ENCODE data around the gene TRPM1. TPM values are rescaled to one million over a fixed set of nuclear protein-coding genes. Genes with fewer than 3 reads are reported as not detected.

TRPM1 gene
- total and polyA plus RNA-seq, 2 donors (not counting 1 experiment from before 2014, with no cell fraction given) = not detected

DNA sequence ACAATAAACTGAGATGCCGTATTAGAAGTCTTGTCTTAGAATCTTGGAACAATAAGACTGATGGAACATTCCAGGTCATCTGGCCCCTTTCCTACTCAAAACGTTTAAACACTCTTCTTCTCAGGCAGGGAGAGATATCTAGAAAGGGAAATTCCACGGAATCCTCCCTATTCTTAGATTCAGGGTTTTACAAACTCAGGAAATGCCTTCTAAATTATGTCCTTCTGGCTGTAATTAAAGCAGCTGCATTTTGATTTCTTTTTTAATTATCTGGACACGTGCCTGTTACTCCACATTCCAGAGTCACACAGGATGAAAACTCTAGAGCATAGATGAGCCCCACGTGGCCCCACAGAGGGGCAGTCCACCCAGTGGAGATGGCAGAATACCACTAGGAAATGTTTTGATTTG is 68.6 kb downstream of the TRPM1 start:
- peaks cover 4% of the 10 kb centered on the region for H3K4me1 ChIP-seq (ENCODE audit: control insufficient read depth, extremely low read depth, insufficient read depth, low read length)
- no peak overlapping the region for H3K27ac ChIP-seq (ENCODE audit: insufficient read depth, low read length)
- H3K36me3 ChIP-seq (ENCODE audit: control insufficient read depth, insufficient read depth, low read length) = no peaks in the 10 kb centered on the region
- no peak overlapping the region for H3K9ac ChIP-seq (ENCODE audit: insufficient read depth, low read length)
- H2AFZ ChIP-seq (ENCODE audit: low read length) = peak overlapping the region; percentile 3
- no peaks in the 10 kb centered on the region for H4K20me1 ChIP-seq (ENCODE audit: control insufficient read depth, extremely low read depth, insufficient read depth, low read length)
- H3K4me3 ChIP-seq (replicated peaks in 1 of 4; ENCODE audit: control extremely low read depth in 1 of 4, insufficient read depth in 1 of 4, low read depth in 3 of 4, low read length in 4 of 4) = no peak overlapping the region
- no peak overlapping the region for H3K4me2 ChIP-seq (ENCODE audit: extremely low read depth, insufficient read depth, low read length)
- no peaks in the 10 kb centered on the region for H3K79me2 ChIP-seq (ENCODE audit: control insufficient read depth, insufficient read depth, low read length)
- H3K27me3 ChIP-seq (ENCODE audit: control insufficient read depth, insufficient read depth, low read length) = no peaks in the 10 kb centered on the region
- TF ChIP-seq, protein P1, sequence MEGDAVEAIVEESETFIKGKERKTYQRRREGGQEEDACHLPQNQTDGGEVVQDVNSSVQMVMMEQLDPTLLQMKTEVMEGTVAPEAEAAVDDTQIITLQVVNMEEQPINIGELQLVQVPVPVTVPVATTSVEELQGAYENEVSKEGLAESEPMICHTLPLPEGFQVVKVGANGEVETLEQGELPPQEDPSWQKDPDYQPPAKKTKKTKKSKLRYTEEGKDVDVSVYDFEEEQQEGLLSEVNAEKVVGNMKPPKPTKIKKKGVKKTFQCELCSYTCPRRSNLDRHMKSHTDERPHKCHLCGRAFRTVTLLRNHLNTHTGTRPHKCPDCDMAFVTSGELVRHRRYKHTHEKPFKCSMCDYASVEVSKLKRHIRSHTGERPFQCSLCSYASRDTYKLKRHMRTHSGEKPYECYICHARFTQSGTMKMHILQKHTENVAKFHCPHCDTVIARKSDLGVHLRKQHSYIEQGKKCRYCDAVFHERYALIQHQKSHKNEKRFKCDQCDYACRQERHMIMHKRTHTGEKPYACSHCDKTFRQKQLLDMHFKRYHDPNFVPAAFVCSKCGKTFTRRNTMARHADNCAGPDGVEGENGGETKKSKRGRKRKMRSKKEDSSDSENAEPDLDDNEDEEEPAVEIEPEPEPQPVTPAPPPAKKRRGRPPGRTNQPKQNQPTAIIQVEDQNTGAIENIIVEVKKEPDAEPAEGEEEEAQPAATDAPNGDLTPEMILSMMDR (conservative IDR thresholded peaks at IDR 0.05 in 1 of 2, IDR thresholded peaks at IDR 0.05 in 1 of 2; ENCODE audit: low read depth in 1 of 2, low read length in 2 of 2) = no peak
- TF ChIP-seq EZH2 (IDR thresholded peaks at IDR 0.05; ENCODE audit: low read length, missing control alignments) = no peak
- DNase-seq (ENCODE audit: low read depth in 2 of 2) = peak in 1 of 2 donors; percentile 71
- H3K9me3 ChIP-seq (ENCODE audit: control insufficient read depth, insufficient read depth, low read depth, low read length) = no peaks in the 10 kb centered on the region

DNA sequence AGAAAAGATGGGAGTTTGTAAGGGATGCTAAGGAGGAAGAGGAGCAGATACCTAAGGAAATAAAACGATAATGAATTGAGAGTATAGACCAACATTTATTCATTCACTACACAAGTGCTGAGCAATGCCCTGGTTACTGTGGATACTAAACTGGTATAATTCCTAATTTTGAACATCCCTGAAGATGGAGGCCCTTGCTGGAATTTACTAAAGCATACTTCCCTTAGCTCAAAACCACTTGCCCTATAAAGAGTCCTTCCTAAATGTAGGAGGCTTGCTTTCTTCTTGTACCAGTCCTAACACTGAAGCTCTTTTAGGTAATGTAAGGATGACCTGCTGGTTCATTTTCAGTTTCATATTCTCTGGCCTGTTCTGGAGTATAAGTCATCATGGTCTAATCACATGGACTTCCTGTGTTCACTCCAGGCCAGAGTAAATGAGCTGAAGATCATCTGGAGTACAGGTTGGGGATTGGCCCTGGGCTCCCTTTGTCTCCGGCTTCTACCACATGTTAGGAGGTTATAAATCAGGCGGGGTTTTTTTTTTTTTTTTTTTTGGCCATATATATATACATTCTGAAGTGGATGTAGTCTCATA is 70.0 kb downstream of the TRPM1 start:
- Histone ChIP-seq H3K4me1 (ENCODE audit: control insufficient read depth, extremely low read depth, insufficient read depth, low read length) (peaks cover 4% of the 10 kb centered on the region), H3K36me3 (ENCODE audit: control insufficient read depth, insufficient read depth, low read length) (no peaks in the 10 kb centered on the region), H4K20me1 (ENCODE audit: control insufficient read depth, extremely low read depth, insufficient read depth, low read length) (no peaks in the 10 kb centered on the region), H3K9me3 (ENCODE audit: control insufficient read depth, insufficient read depth, low read depth, low read length) (no peaks in the 10 kb centered on the region), H3K4me3 (replicated peaks in 1 of 4; ENCODE audit: control extremely low read depth in 1 of 4, insufficient read depth in 1 of 4, low read depth in 3 of 4, low read length in 4 of 4) (no peak overlapping the region), H3K27me3 (ENCODE audit: control insufficient read depth, insufficient read depth, low read length) (no peaks in the 10 kb centered on the region), H3K79me2 (ENCODE audit: control insufficient read depth, insufficient read depth, low read length) (no peaks in the 10 kb centered on the region), H3K4me2 (ENCODE audit: extremely low read depth, insufficient read depth, low read length) (no peak overlapping the region), H3K9ac (ENCODE audit: insufficient read depth, low read length) (no peak overlapping the region), H2AFZ (ENCODE audit: low read length) (peak overlapping the region; percentile 29), H3K27ac (ENCODE audit: insufficient read depth, low read length) (no peak overlapping the region)
- peak; percentile 15 to 50 for DNase-seq (ENCODE audit: low read depth in 2 of 2)
- no peak for TF ChIP-seq EZH2 (IDR thresholded peaks at IDR 0.05; ENCODE audit: low read length, missing control alignments)
- TF ChIP-seq, protein P1 (conservative IDR thresholded peaks at IDR 0.05 in 1 of 2, IDR thresholded peaks at IDR 0.05 in 1 of 2; ENCODE audit: low read depth in 1 of 2, low read length in 2 of 2) = no peak

DNA sequence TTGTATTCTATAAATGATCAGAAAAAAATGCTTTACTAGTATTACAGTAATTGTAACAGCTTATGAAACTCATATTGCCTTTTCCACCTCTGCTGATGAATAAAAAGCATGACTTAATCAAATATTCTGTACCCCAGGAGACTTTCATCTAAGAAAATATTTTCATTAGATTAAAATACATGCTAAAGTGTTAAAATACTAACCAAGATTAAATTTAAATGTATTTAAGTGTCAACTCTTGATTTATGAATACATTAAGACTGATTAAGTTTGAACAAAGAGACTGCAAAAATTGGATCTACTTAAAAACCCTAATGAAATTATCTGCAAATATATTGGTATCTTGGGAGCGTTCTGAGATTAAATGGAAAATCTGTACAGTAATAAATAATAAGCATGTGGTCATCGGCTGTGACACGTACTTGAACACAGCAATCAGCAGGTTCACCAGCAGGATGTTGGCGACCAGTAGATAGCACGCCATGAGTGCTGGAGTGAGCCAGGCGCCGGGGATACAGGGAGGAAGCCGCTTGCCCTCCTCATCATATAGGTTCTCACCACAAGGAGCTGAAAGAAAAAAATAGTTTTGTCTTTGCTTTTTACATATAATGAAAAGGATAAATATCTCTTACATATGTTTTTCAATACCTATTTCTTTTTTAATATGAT is 73.5 kb downstream of the TRPM1 start:
- Histone ChIP-seq H3K9me3 (ENCODE audit: control insufficient read depth, insufficient read depth, low read depth, low read length) (no peaks in the 10 kb centered on the region), H3K27me3 (ENCODE audit: control insufficient read depth, insufficient read depth, low read length) (no peaks in the 10 kb centered on the region), H3K27ac (ENCODE audit: insufficient read depth, low read length) (no peak overlapping the region), H3K36me3 (ENCODE audit: control insufficient read depth, insufficient read depth, low read length) (no peaks in the 10 kb centered on the region), H3K4me1 (ENCODE audit: control insufficient read depth, extremely low read depth, insufficient read depth, low read length) (peaks cover 10% of the 10 kb centered on the region), H3K4me3 (replicated peaks in 1 of 4; ENCODE audit: control extremely low read depth in 1 of 4, insufficient read depth in 1 of 4, low read depth in 3 of 4, low read length in 4 of 4) (no peak overlapping the region), H4K20me1 (ENCODE audit: control insufficient read depth, extremely low read depth, insufficient read depth, low read length) (no peaks in the 10 kb centered on the region), H3K4me2 (ENCODE audit: extremely low read depth, insufficient read depth, low read length) (no peak overlapping the region), H3K79me2 (ENCODE audit: control insufficient read depth, insufficient read depth, low read length) (no peaks in the 10 kb centered on the region), H2AFZ (ENCODE audit: low read length) (no peak overlapping the region), H3K9ac (ENCODE audit: insufficient read depth, low read length) (no peak overlapping the region)
- TF ChIP-seq, protein P1 (conservative IDR thresholded peaks at IDR 0.05 in 1 of 2, IDR thresholded peaks at IDR 0.05 in 1 of 2; ENCODE audit: low read depth in 1 of 2, low read length in 2 of 2) = no peak
- TF ChIP-seq EZH2 (IDR thresholded peaks at IDR 0.05; ENCODE audit: low read length, missing control alignments) = no peak
- DNase-seq (ENCODE audit: low read depth in 2 of 2) = no peak

All from fibroblast of lung (primary cell).